Stimulated activated CD8-positive, alpha-beta memory T cell treated with anti-CD3 and anti-CD28 coated beads, Interleukin-7, amount 100 ng/mL, for 48 hours (primary cell): ENCODE measurements around the gene KLHL8.
A peak's percentile ranks its signal among the peaks of the same experiment; 100 is the strongest.

Source experiments
- DNase-seq, 2 donors: peaks; one replicate each; pipeline ENCODE4 v3.0.0-alpha.2; 2020; ENCODE audit warnings: low read depth in 1 of 2; ENCODE audit errors: extremely low read depth in 1 of 2

Gene KLHL8

GRCh38 chr4:87220094-87220822, at the start of gene KLHL8:
Gene KLHL8, minus strand, starts transcription at chr4:87220618. Its CDS starts 25,079 bp downstream, at chr4:87195539.
- peak; percentile 73 to 82 for DNase-seq

GRCh38 chr4:87270144-87270543, 49.7 kb upstream of the KLHL8 start:
- DNase-seq: no peak

GRCh38 chr4:87268411-87268810, 48.0 kb upstream of the KLHL8 start:
- no peak for DNase-seq

- no peak for DNase-seq
These were observed 46.6 kb upstream of the KLHL8 start for GRCh38 chr4:87266986-87267385.

GRCh38 chr4:87262886-87263285, 42.5 kb upstream of the KLHL8 start:
- no peak for DNase-seq

GRCh38 chr4:87260477-87260876, 40.1 kb upstream of the KLHL8 start:
- no peak for DNase-seq

- DNase-seq: no peak
These were observed 38.3 kb upstream of the KLHL8 start for GRCh38 chr4:87258677-87259076.

- no peak for DNase-seq
These were observed 37.1 kb upstream of the KLHL8 start for GRCh38 chr4:87257523-87257922.

- DNase-seq: no peak
These were observed 35.3 kb upstream of the KLHL8 start for GRCh38 chr4:87255755-87256154.

GRCh38 chr4:87251106-87251505, 30.7 kb upstream of the KLHL8 start:
- DNase-seq: no peak

- DNase-seq: no peak
These were observed 29.9 kb upstream of the KLHL8 start for GRCh38 chr4:87250294-87250693.

- no peak for DNase-seq
These were observed 29.1 kb upstream of the KLHL8 start for GRCh38 chr4:87249332-87250019.

GRCh38 chr4:87243426-87244053, 23.1 kb upstream of the KLHL8 start:
- DNase-seq: no peak

GRCh38 chr4:87241336-87241735, 20.9 kb upstream of the KLHL8 start:
- no peak for DNase-seq

- no peak for DNase-seq
These were observed 19.9 kb upstream of the KLHL8 start for GRCh38 chr4:87240341-87240740.

GRCh38 chr4:87239821-87240220, 19.4 kb upstream of the KLHL8 start:
- no peak for DNase-seq

GRCh38 chr4:87239194-87239593, 18.8 kb upstream of the KLHL8 start:
- DNase-seq: no peak

GRCh38 chr4:87236861-87237260, 16.4 kb upstream of the KLHL8 start:
- DNase-seq: no peak

- no peak for DNase-seq
These were observed 14.7 kb upstream of the KLHL8 start for GRCh38 chr4:87235020-87235671.

- no peak for DNase-seq
These were observed 11.8 kb upstream of the KLHL8 start for GRCh38 chr4:87232216-87232615.

- DNase-seq: no peak
These were observed 10.4 kb upstream of the KLHL8 start for GRCh38 chr4:87230806-87231205.

- no peak for DNase-seq
These were observed 9.6 kb upstream of the KLHL8 start for GRCh38 chr4:87229979-87230378.
